GM23338 (cell line): ENCODE data around the gene CTNND2. TPM values are rescaled to one million over a fixed set of nuclear protein-coding genes. Genes with fewer than 3 reads are reported as not detected.

ENCODE experiments used
- ATAC-seq: fragments of 200-7000 bp; cut with Tn5 transposase; 3 replicates; pipeline ENCODE4 v1.9.1; 2020
- DNase-seq: peaks from one replicate; pipeline ENCODE4 v3.0.0-alpha.2; 2015; ENCODE audit warnings: low spot score
- H2AFZ ChIP-seq: fragments of 200-600 bp; sonication (generic); 2 replicates; pipeline ENCODE4 v1.8.0; 2016; ENCODE audit warnings: antibody characterized with exemption, mild to moderate bottlenecking, moderate library complexity
- H3F3A ChIP-seq: fragments of 200-600 bp; sonication (generic); replicated peaks from 2 replicates; pipeline ENCODE4 v1.8.0; 2017; ENCODE audit warnings: antibody characterized with exemption, mixed run types, low read depth
- H3K27ac ChIP-seq: fragments of 200-600 bp; sonication (generic); 2 replicates; pipeline ENCODE4 v1.6.1; 2016; ENCODE audit warnings: low read depth
- H3K27me3 ChIP-seq: fragments of 200-600 bp; sonication (generic); 2 replicates; pipeline ENCODE4 v1.8.0; 2016; ENCODE audit warnings: mild to moderate bottlenecking, mixed run types, moderate library complexity; ENCODE audit not compliant: insufficient read depth
- H3K36me3 ChIP-seq: fragments of 200-600 bp; sonication (generic); 2 replicates; pipeline ENCODE4 v1.8.0; 2016; ENCODE audit warnings: mild to moderate bottlenecking; ENCODE audit not compliant: insufficient read depth
- H3K4me1 ChIP-seq: fragments of 200-600 bp; sonication (generic); 2 replicates; pipeline ENCODE4 v1.8.0; 2016; ENCODE audit warnings: mild to moderate bottlenecking, moderate library complexity; ENCODE audit not compliant: insufficient read depth
- H3K4me2 ChIP-seq: fragments of 200-600 bp; sonication (generic); 2 replicates; pipeline ENCODE4 v1.7.1; 2017; ENCODE audit warnings: mixed run types
- H3K4me3 ChIP-seq: fragments of 200-600 bp; sonication (generic); 2 replicates; pipeline ENCODE4 v1.6.1; 2016; ENCODE audit warnings: mixed run types
- H3K79me2 ChIP-seq: fragments of 200-600 bp; sonication (generic); replicated peaks from 2 replicates; pipeline ENCODE4 v1.8.0; 2017; ENCODE audit warnings: mild to moderate bottlenecking; ENCODE audit not compliant: insufficient read depth
- H3K9me2 ChIP-seq: fragments of 200-600 bp; sonication (generic); 2 replicates; pipeline ENCODE4 v1.8.0; 2017; ENCODE audit not compliant: insufficient read depth
- H4K20me1 ChIP-seq: fragments of 200-600 bp; sonication (generic); replicated peaks from 2 replicates; pipeline ENCODE4 v1.8.0; 2017; ENCODE audit warnings: mild to moderate bottlenecking; ENCODE audit not compliant: insufficient read depth
- H3K27ac Mint-ChIP-seq: 2 replicates; pipeline ENCODE4 v1.8.0; 2020; ENCODE audit warnings: inconsistent platforms, mild to moderate bottlenecking, moderate library complexity, mixed read lengths
- H3K27me3 Mint-ChIP-seq: 3 replicates; pipeline ENCODE4 v1.8.0; 2022; ENCODE audit warnings: low read depth, mild to moderate bottlenecking, moderate library complexity, mixed read lengths, inconsistent platforms; ENCODE audit not compliant: insufficient read depth, poor library complexity
- H3K36me3 Mint-ChIP-seq: 3 replicates; pipeline ENCODE4 v1.8.0; 2021; ENCODE audit warnings: low read depth, mild to moderate bottlenecking, inconsistent platforms, moderate library complexity, mixed read lengths
- H3K4me1 Mint-ChIP-seq: 3 replicates; pipeline ENCODE4 v1.8.0; 2020; ENCODE audit warnings: mild to moderate bottlenecking, inconsistent platforms, mixed read lengths
- H3K4me3 Mint-ChIP-seq: 3 replicates; pipeline ENCODE4 v1.8.0; 2021; ENCODE audit warnings: moderate library complexity, mild to moderate bottlenecking, inconsistent platforms, mixed read lengths
- H3K9me3 Mint-ChIP-seq: 3 replicates; pipeline ENCODE4 v1.8.0; 2020; ENCODE audit warnings: moderate library complexity, mild to moderate bottlenecking, inconsistent platforms, mixed read lengths
- CREB1 ChIP-seq: fragments of 250-450 bp; sonication (Bioruptor Pico); IDR thresholded peaks from 2 replicates; pipeline ENCODE4 v1.5.0; 2020; ENCODE audit warnings: low read depth, mild to moderate bottlenecking, moderate library complexity
- CTCF ChIP-seq, 2 experiments: fragments of 200-600 bp in 1 of 2; sonication (generic) in 1 of 2; conservative IDR thresholded peaks; 2 replicates each; pipeline versions ENCODE4 v1.5.1 to v1.6.1; 2016 to 2017; ENCODE audit warnings: antibody characterized with exemption in 2 of 2, low read depth in 2 of 2, mild to moderate bottlenecking in 2 of 2, moderate library complexity in 1 of 2
- ETS1 ChIP-seq: IDR thresholded peaks from 2 replicates; pipeline ENCODE4 v1.6.1; 2016; ENCODE audit warnings: antibody characterized with exemption
- EZH2 ChIP-seq: fragments of 200-600 bp; sonication (generic); IDR thresholded peaks from one replicate; pipeline ENCODE4 v1.8.0; 2017; ENCODE audit warnings: antibody characterized with exemption, mild to moderate bottlenecking, low read depth; ENCODE audit not compliant: unreplicated experiment
- EZH2phosphoT487 ChIP-seq: fragments of 200-600 bp; sonication (generic); IDR thresholded peaks from one replicate; pipeline ENCODE4 v1.8.1; 2018; ENCODE audit warnings: antibody characterized with exemption; ENCODE audit not compliant: unreplicated experiment
- POLR2AphosphoS5 ChIP-seq: IDR thresholded peaks from 2 replicates; pipeline ENCODE4 v1.6.1; 2016; ENCODE audit warnings: antibody characterized with exemption, low read depth
- REST ChIP-seq: IDR thresholded peaks from one replicate; pipeline ENCODE4 v1.6.1; 2018; ENCODE audit warnings: antibody characterized with exemption; ENCODE audit not compliant: unreplicated experiment
- STAT1 ChIP-seq: IDR thresholded peaks from one replicate; pipeline ENCODE4 v1.6.1; 2016; ENCODE audit warnings: antibody characterized with exemption; ENCODE audit not compliant: unreplicated experiment
- ZNF331 ChIP-seq: fragments of 250-450 bp; sonication (Bioruptor Pico); IDR thresholded peaks from 2 replicates; pipeline ENCODE4 v1.5.0; 2020; ENCODE audit warnings: low read depth, mild to moderate bottlenecking, moderate library complexity
- polyA plus RNA-seq: library from polyadenylated mRNA; unstranded; fragments of >200 nt; fragmentation: Nextera tagmentation; extraction: Ambion mirVana; gene quantifications from 2 replicates; pipeline ENCODE4 v1.2.1, GENCODE V29; 2016
- total RNA-seq: library from RNA; depleted of rRNA; stranded (reverse); fragments of >200 nt; shearing (Covaris generic); gene quantifications from 2 replicates; pipeline ENCODE4 v1.2.3, GENCODE V29; 2014

Gene CTNND2
- total and polyA plus RNA-seq, 2 experiments from 2014 or later, result 5.1 to 7.0 TPM

- TF ChIP-seq REST, result no peak
- TF ChIP-seq CTCF (conservative IDR thresholded peaks at IDR 0.05; ENCODE audit: low read depth in 2 of 2), result peak; percentile 39 to 62; a peak in 3 of 4 replicates
- TF ChIP-seq POLR2AphosphoS5, result no peak
- TF ChIP-seq EZH2phosphoT487, result no peak
- TF ChIP-seq EZH2, result no peak
- no peak for TF ChIP-seq ZNF331
Measured at GRCh38 chr5:11289733-11290132, 614.5 kb downstream of the CTNND2 start (continued).

- H3F3A ChIP-seq, result no peaks in the 10 kb centered on the region
- H3K36me3 Mint-ChIP-seq, result no peaks in the 10 kb centered on the region; the same call in 1 of the 3 replicates
- no peaks in the 10 kb centered on the region for H3K27me3 ChIP-seq
- no peaks in the 10 kb centered on the region for H3K79me2 ChIP-seq
- H3K27me3 Mint-ChIP-seq, result peaks cover 2% of the 10 kb centered on the region
- no peak overlapping the region for H3K27ac Mint-ChIP-seq
- no peak overlapping the region for H3K4me3 ChIP-seq
- no peaks in the 10 kb centered on the region for H4K20me1 ChIP-seq
- peaks cover 6% of the 10 kb centered on the region; the same call in 1 of the 2 replicates for H3K4me1 ChIP-seq
- no peak overlapping the region for H2AFZ ChIP-seq
- ATAC-seq, result no peak
- H3K27ac ChIP-seq, result no peak overlapping the region
- peaks cover 7% of the 10 kb centered on the region; the same call in 2 of the 3 replicates for H3K9me3 Mint-ChIP-seq
- H3K4me3 Mint-ChIP-seq, result no peak overlapping the region
- no peaks in the 10 kb centered on the region for H3K36me3 ChIP-seq
- peaks cover 8% of the 10 kb centered on the region for H3K4me1 Mint-ChIP-seq
- no peak for DNase-seq
- H3K9me2 ChIP-seq, result no peaks in the 10 kb centered on the region
- no peak overlapping the region for H3K4me2 ChIP-seq
- no peak for TF ChIP-seq STAT1
- TF ChIP-seq POLR2AphosphoS5, result no peak
- no peak for TF ChIP-seq EZH2
- no peak for TF ChIP-seq ZNF331
- TF ChIP-seq ETS1, result no peak
- no peak for TF ChIP-seq CREB1 (CRISPR knock-in tag)
- no peak for TF ChIP-seq CTCF (conservative IDR thresholded peaks at IDR 0.05; ENCODE audit: low read depth in 2 of 2)
Measured at GRCh38 chr5:11289208-11289607, 615.0 kb downstream of the CTNND2 start.
